ENCODE data around the gene B3GNT7. TPM values are rescaled to one million over a fixed set of nuclear protein-coding genes. Genes with fewer than 3 reads are reported as not detected.

The B3GNT7 gene
- total RNA-seq, 1 experiment from 2014 or later = 11.0 TPM

- peak overlapping the region; percentile 90 for H3K4me2 ChIP-seq (ENCODE audit: low read length)
- intact Hi-C loops (cut with micrococcal nuclease) = loop anchor here (1.0 kb wide), 3 partner anchors 115 to 308 kb away; no protein-coding TSS in a partner anchor
- no peaks in the 10 kb centered on the region for H3K27me3 ChIP-seq (ENCODE audit: low read length)
- peak overlapping the region; percentile 85 for H3K4me3 ChIP-seq (ENCODE audit: low read length)
- no peaks in the 10 kb centered on the region for H4K20me1 ChIP-seq (ENCODE audit: low read length)
- CTCF ChIA-PET = interaction anchor here (0.6 to 1.6 kb wide), 7 partner anchors 11 to 278 kb away, joined by 3 to 15 read pairs (median 5); no protein-coding TSS in a partner anchor
- peak; percentile 97 for ATAC-seq
- H3K4me1 ChIP-seq (ENCODE audit: insufficient read depth, low read length) = peaks cover 14% of the 10 kb centered on the region
- H3K9me3 ChIP-seq (ENCODE audit: low read length) = no peaks in the 10 kb centered on the region
- no TSS peak for BruUV-seq (replicated peaks)
- POLR2A ChIA-PET (ENCODE audit: unreplicated experiment) = no interaction called here
- no peaks in the 10 kb centered on the region for H3K9me2 ChIP-seq (replicated peaks; ENCODE audit: low read length)
- peak overlapping the region; percentile 82 for H3K9ac ChIP-seq (ENCODE audit: low read length)
- no peaks in the 10 kb centered on the region for H3K79me2 ChIP-seq (ENCODE audit: low read length)
- H3F3A ChIP-seq (ENCODE audit: low read length, unreplicated experiment) = no peaks in the 10 kb centered on the region
- no peaks in the 10 kb centered on the region for H3K36me3 ChIP-seq (ENCODE audit: low read depth, low read length)
- peak overlapping the region; percentile 77 for H3K27ac ChIP-seq (ENCODE audit: low read length)
- DNase-seq = peak; percentile 91
- TF ChIP-seq CTCF (conservative IDR thresholded peaks at IDR 0.05; ENCODE audit: low read depth, low read length) (peak; percentile 93), EZH2phosphoT487 (IDR thresholded peaks at IDR 0.05; ENCODE audit: borderline replicate concordance, low read length) (no peak), EZH2 (IDR thresholded peaks at IDR 0.05; ENCODE audit: low read length, unreplicated experiment) (no peak)
- peak overlapping the region; percentile 96 for H2AFZ ChIP-seq (ENCODE audit: low read length)
These were observed 16.5 kb downstream of the B3GNT7 start for GRCh38 chr2:231411831-231412617.

- no peak for DNase-seq
- Histone ChIP-seq H3K4me3 (ENCODE audit: low read length) (peak overlapping the region; percentile 85), H3K27ac (ENCODE audit: low read length) (no peak overlapping the region), H3K9me3 (ENCODE audit: low read length) (no peaks in the 10 kb centered on the region), H3K4me1 (ENCODE audit: insufficient read depth, low read length) (peaks cover 13% of the 10 kb centered on the region), H3K79me2 (ENCODE audit: low read length) (no peaks in the 10 kb centered on the region), H3K9me2 (replicated peaks; ENCODE audit: low read length) (no peaks in the 10 kb centered on the region), H3K9ac (ENCODE audit: low read length) (peak overlapping the region; percentile 82), H4K20me1 (ENCODE audit: low read length) (no peaks in the 10 kb centered on the region), H3K27me3 (ENCODE audit: low read length) (no peaks in the 10 kb centered on the region), H3K4me2 (ENCODE audit: low read length) (peak overlapping the region; percentile 90), H3K36me3 (ENCODE audit: low read depth, low read length) (no peaks in the 10 kb centered on the region), H3F3A (ENCODE audit: low read length, unreplicated experiment) (no peaks in the 10 kb centered on the region), H2AFZ (ENCODE audit: low read length) (peak overlapping the region; percentile 96)
- peak; percentile 1 for ATAC-seq
- intact Hi-C loops (cut with micrococcal nuclease) = loop anchor here (1.0 kb wide), 3 partner anchors 115 to 308 kb away; no protein-coding TSS in a partner anchor
- POLR2A ChIA-PET (ENCODE audit: unreplicated experiment) = no interaction called here
- TSS peak; percentile 63 for BruUV-seq (replicated peaks)
- TF ChIP-seq CTCF (conservative IDR thresholded peaks at IDR 0.05; ENCODE audit: low read depth, low read length) = peak; percentile 1; the same call in 1 of the 2 replicates
- no peak for TF ChIP-seq EZH2 (IDR thresholded peaks at IDR 0.05; ENCODE audit: low read length, unreplicated experiment)
- CTCF ChIA-PET = interaction anchor here (0.6 to 1.6 kb wide), 4 partner anchors 30 to 174 kb away, joined by 4 to 15 read pairs (median 6); no protein-coding TSS in a partner anchor
These were observed 17.1 kb downstream of the B3GNT7 start for GRCh38 chr2:231412618-231412963.

- Histone ChIP-seq H3K9me3 (ENCODE audit: low read length) (no peaks in the 10 kb centered on the region), H3K4me1 (ENCODE audit: insufficient read depth, low read length) (peaks cover 13% of the 10 kb centered on the region), H3K9me2 (replicated peaks; ENCODE audit: low read length) (no peaks in the 10 kb centered on the region), H3K27ac (ENCODE audit: low read length) (no peak overlapping the region), H2AFZ (ENCODE audit: low read length) (no peak overlapping the region), H3K4me3 (ENCODE audit: low read length) (no peak overlapping the region), H3K79me2 (ENCODE audit: low read length) (no peaks in the 10 kb centered on the region), H3K36me3 (ENCODE audit: low read depth, low read length) (no peaks in the 10 kb centered on the region), H3F3A (ENCODE audit: low read length, unreplicated experiment) (no peaks in the 10 kb centered on the region), H3K4me2 (ENCODE audit: low read length) (no peak overlapping the region), H3K9ac (ENCODE audit: low read length) (no peak overlapping the region), H3K27me3 (ENCODE audit: low read length) (no peaks in the 10 kb centered on the region), H4K20me1 (ENCODE audit: low read length) (no peaks in the 10 kb centered on the region)
- TF ChIP-seq EZH2 (IDR thresholded peaks at IDR 0.05; ENCODE audit: low read length, unreplicated experiment) (no peak), EZH2phosphoT487 (IDR thresholded peaks at IDR 0.05; ENCODE audit: borderline replicate concordance, low read length) (no peak), CTCF (conservative IDR thresholded peaks at IDR 0.05; ENCODE audit: low read depth, low read length) (no peak)
- ATAC-seq (no peak), DNase-seq (no peak)
- no TSS peak for BruUV-seq (replicated peaks)
- ChIA-PET CTCF (no interaction called here), POLR2A (ENCODE audit: unreplicated experiment) (no interaction called here)
- intact Hi-C loops (cut with micrococcal nuclease) = no loop called here
These were observed 17.9 kb downstream of the B3GNT7 start for GRCh38 chr2:231413456-231413855.
